Dermis blood vessel endothelial cell (primary cell): Measurements from ENCODE around the gene CGRRF1. TPM values are rescaled to one million over a fixed set of nuclear protein-coding genes. Genes with fewer than 3 reads are reported as not detected.

ENCODE experiments used
- DNase-seq: peaks from one replicate; pipeline ENCODE4 v3.0.0; 2010
- total RNA-seq: library from RNA; depleted of rRNA; stranded (reverse); fragments of >200 nt; gene quantifications from 2 replicates; pipeline ENCODE4 v1.2.3, GENCODE V29; 2014

The CGRRF1 gene
- total RNA-seq, 1 donor from 2014 or later, result 20.8 TPM

DNA sequence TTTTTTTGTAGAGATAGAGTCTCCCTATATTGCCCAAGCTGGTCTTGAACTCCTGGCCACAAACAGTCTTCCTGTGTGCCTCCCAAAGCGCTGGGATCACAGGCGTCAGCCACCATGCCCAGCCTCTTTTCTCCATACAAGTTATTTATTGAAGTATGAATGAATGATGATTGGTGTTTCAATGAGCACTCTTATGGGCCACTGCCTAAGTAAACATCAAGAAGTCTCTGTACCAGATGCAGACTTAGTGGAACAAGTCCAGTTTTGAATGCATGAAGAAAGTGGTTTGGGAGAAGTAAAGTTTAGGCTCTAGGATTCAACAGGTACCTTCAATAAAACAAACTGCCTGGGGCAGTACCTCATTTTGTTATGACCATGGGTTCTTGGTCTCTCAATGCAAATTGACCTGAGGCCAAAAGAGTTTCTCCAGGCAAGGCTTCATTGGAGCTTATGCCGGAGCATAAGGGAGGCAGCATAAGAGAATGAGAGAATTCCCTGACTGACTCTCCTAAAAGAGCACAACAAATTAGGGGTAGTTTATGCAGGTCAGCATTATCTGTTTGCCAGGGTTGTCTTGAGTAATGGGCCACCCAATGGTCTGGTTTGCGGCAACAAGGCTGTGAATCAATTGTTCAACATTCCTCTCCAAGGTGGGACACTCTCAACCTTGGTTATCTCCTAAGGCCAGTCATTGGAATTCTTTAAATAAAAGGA is 19.8 kb upstream of the CGRRF1 start:
- DNase-seq, result no peak

GRCh38 chr14:54490445-54491175 is 19.1 kb upstream of the CGRRF1 start:
- no peak for DNase-seq

GRCh38 chr14:54493293-54493692 is 16.4 kb upstream of the CGRRF1 start:
- DNase-seq, result no peak

GRCh38 chr14:54497224-54497623 is 12.5 kb upstream of the CGRRF1 start:
- no peak for DNase-seq

GRCh38 chr14:54498095-54498531 is 11.6 kb upstream of the CGRRF1 start:
- DNase-seq, result no peak

- DNase-seq, result no peak
Observed at GRCh38 chr14:54498579-54498978, 11.1 kb upstream of the CGRRF1 start.

DNA sequence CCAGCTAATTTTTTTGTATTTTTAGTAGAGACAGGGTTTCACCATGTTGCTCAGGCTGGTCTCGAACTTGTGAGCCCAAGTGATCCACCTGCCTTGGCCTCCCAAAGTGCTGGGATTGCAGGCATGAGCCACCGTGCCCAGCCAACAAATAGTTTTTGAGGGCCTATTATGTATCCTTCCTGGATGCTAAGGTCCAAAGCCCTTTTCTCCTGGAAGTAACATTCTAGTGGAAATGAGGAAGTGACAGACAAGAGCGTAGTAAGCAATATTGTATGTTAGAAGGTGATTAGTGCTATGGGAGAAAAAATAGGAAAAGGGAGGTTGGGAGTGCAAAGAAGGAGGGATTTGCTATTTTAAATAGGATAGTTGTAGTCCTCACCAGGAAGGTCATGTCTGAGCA is 9.0 kb upstream of the CGRRF1 start:
- no peak for DNase-seq

- no peak for DNase-seq
Observed at GRCh38 chr14:54501480-54501879, 8.2 kb upstream of the CGRRF1 start.

- no peak for DNase-seq
Observed at GRCh38 chr14:54502602-54503001, 7.1 kb upstream of the CGRRF1 start.

- DNase-seq, result peak; percentile 59
Observed at GRCh38 chr14:54503486-54503885, 6.2 kb upstream of the CGRRF1 start.

- no peak for DNase-seq
Observed at GRCh38 chr14:54512393-54512792, 2.7 kb downstream of the CGRRF1 start.

DNA sequence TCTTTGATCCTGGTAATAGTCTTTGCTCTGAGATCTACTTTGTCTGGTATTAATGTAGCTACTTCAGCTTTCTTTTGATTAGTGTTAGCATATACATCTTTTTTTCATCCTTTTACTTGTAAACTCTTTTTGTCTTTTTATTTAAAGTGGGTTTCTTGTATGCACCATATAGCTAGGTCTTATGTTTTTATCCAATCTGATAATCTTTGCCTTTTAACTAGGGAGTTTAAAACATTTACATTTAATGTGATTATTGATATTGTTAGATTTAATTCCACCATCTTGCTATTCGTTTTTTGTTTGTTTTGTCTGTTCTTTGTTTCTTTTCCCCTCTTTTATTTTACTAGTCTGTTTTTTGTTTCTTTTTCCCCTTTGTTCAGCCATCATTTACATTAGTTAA is 6.0 kb downstream of the CGRRF1 start:
- no peak for DNase-seq

DNA sequence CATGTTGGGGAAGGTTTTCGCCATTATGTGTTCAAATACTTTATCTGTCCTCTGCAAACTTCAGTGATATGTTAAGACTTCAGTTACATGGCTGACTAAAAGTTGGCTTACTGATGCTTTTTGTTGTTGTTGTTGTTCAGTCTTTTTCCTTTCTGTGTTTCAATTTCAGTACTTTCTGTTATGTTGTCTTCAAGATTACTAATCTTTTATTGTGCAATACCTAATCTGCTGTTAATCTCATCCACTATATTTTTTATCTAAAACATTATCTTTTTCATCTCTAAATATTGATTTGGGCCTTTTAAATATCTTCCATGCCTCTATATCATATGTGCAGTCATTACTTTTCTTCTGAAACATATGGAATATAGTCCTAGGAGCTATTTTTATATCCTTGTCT is 7.0 kb downstream of the CGRRF1 start:
- DNase-seq, result no peak

GRCh38 chr14:54524410-54524809 is 14.7 kb downstream of the CGRRF1 start:
- DNase-seq, result no peak

- no peak for DNase-seq
Observed at GRCh38 chr14:54528973-54529372, 19.3 kb downstream of the CGRRF1 start.

GRCh38 chr14:54529811-54530210 is 20.1 kb downstream of the CGRRF1 start:
- DNase-seq, result peak; percentile 92

GRCh38 chr14:54532111-54533012 is 22.7 kb downstream of the CGRRF1 start:
- no peak for DNase-seq

GRCh38 chr14:54533100-54533499 is 23.4 kb downstream of the CGRRF1 start:
- DNase-seq, result no peak

DNA sequence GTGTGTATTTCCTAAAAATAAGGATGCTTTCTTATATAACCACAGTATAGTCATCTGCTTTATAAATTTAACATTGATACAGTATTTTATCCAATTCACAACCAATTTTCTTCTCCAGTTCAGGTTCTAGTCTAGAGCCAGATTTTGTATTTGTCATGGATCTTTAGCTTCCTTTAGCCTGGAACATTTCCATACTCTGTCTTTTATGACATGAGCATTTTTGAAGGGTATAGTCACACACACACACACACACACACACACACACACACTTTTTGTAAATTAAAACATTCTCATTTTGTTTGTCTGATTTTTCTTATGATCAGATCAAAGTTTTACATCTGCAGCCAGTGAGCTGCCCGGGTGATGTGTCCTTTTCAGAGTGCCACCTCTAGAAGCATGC is 25.4 kb downstream of the CGRRF1 start:
- DNase-seq, result no peak

- DNase-seq, result no peak
Observed at GRCh38 chr14:54535646-54536045, 25.9 kb downstream of the CGRRF1 start.

DNA sequence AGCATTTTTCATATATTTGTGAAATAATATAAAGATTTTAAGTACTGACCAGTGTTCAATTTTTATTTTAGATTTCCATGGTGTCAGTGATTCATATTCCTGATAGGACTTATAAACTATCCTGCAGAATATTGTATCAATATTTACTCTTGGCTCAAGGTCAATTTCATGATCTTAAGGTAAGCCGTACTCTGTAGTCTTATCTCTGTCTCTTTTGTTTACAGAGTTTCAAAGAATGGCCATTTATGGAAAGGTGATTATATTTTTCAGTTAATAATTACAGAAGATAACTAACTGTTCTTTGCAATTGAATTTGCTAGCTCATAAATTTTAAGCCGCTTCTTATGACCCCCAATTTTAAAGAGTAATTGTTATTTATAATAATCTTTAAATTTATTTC is 27.9 kb downstream of the CGRRF1 start:
- no peak for DNase-seq

DNA sequence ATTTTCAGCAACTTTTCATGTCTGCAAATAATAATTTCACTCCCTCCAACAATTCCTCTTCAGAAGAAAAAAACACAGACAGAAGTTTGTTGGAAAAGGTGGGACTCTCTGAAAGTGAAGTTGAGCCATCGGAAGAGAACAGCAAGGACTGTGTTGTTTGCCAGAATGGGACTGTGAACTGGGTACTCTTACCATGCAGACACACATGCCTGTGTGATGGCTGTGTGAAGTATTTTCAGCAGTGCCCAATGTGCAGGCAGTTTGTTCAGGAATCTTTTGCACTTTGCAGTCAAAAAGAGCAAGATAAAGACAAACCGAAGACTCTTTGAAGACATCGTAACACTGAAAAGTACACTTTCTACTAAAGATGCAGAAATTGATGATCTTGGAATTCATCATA is 28.3 kb downstream of the CGRRF1 start:
- DNase-seq, result no peak

DNA sequence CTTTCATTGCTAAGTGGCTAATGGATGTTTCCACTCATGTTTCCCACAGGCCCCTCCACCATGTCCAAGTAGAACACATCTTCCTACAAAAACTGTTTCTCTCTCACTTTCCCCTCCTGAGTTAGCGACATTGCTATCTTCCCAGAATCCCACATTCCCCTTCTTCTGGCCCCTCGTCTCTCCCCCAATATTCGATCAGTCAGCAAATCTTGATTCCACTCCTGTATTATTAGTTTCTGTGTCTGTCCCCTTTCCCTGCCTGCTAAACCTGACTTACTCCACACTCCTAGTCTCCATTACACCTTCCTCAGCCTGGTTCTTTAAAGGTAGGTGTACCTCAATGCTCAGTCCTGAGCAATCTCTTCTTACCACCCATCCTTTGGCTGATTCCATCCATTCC is 37.9 kb downstream of the CGRRF1 start:
- DNase-seq, result no peak
